Measurements from ENCODE around the gene TGFBR3L. TPM values are rescaled to one million over a fixed set of nuclear protein-coding genes. Genes with fewer than 3 reads are reported as not detected.
A peak's percentile ranks its signal among the peaks of the same experiment; 100 is the strongest.

Gene TGFBR3L
- total and polyA plus RNA-seq, 2 of the 8 experiments (the other 6 are each of a cell fraction or from before 2014, with no cell fraction given), result 3.1 to 3.7 TPM

GRCh38 chr19:7918615-7919421, 4.2 kb downstream of the TGFBR3L start:
- H3K27ac ChIP-seq (ENCODE audit: low read depth, low read length), result no peak overlapping the region
- no peak overlapping the region for H2BK5ac ChIP-seq (ENCODE audit: low read depth, low read length)
- peaks cover 21% of the 10 kb centered on the region for H3K23me2 ChIP-seq (ENCODE audit: low read depth, low read length)
- no peak overlapping the region for H3K9ac ChIP-seq (replicated peaks in 1 of 4; ENCODE audit: extremely low read depth in 1 of 4, low read depth in 3 of 4, low read length in 3 of 4)
- H4K5ac ChIP-seq (ENCODE audit: insufficient read length, low read depth, low read length), result no peak overlapping the region
- no peak overlapping the region for H4K91ac ChIP-seq (replicated peaks; ENCODE audit: insufficient read length, low read length)
- no peaks in the 10 kb centered on the region for H3K36me3 ChIP-seq (ENCODE audit: control insufficient read depth in 2 of 4, insufficient read depth in 4 of 4, low read length in 3 of 4)
- H3K23ac ChIP-seq (ENCODE audit: insufficient read length), result no peak overlapping the region
- no peak overlapping the region for H3K18ac ChIP-seq (ENCODE audit: extremely low read depth, low read length)
- FAIRE-seq (no peak), DNase-seq (ENCODE audit: low read depth in 1 of 2, low spot score in 2 of 2) (no peak)
- ChIA-PET POLR2A (ENCODE audit: partially characterized antibody) (interaction anchor here (0.8 to 10.6 kb wide), 12 partner anchors 8 to 62 kb away, joined by 3 to 106 read pairs (median 9); partner anchors contain the start of genes MAP2K7, PRR36 and TIMM44), CTCF (ENCODE audit: partially characterized antibody) (interaction anchor here (0.6 to 9.0 kb wide), 16 partner anchors 10 to 333 kb away, joined by 3 to 112 read pairs (median 6); partner anchors contain the start of genes MAP2K7, PRR36 and TIMM44)
- peaks cover 17 to 44% (median 39%) of the 10 kb centered on the region in 4 experiments; a peak in 6 of 7 replicates for H3K27me3 ChIP-seq (replicated peaks in 1 of 4; ENCODE audit: control insufficient read depth in 3 of 4, extremely low read depth in 1 of 4, insufficient read depth in 3 of 4, low read length in 3 of 4)
- H3K79me1 ChIP-seq (ENCODE audit: low read depth, low read length), result no peaks in the 10 kb centered on the region
- H4K20me1 ChIP-seq (replicated peaks in 1 of 2; ENCODE audit: control insufficient read depth in 1 of 2, insufficient read depth in 2 of 2, low read length in 2 of 2), result peaks cover 5 to 10% of the 10 kb centered on the region in 2 experiments
- no peak overlapping the region for H3K56ac ChIP-seq (replicated peaks; ENCODE audit: insufficient read length, low read depth, low read length)
- no peak overlapping the region for H2AFZ ChIP-seq (ENCODE audit: low read length)
- H3K4me2 ChIP-seq (ENCODE audit: insufficient read depth in 1 of 2, low read depth in 2 of 2, low read length in 2 of 2), result peak overlapping the region in 1 of 2 experiments; percentile 94; a peak in 1 of 4 replicates
- WGBS, 2 experiments (ENCODE audit: extremely low coverage in 1 of 2, insufficient coverage in 1 of 2, insufficient read length in 1 of 2, insufficient replicate concordance in 2 of 2, low coverage in 1 of 2, low lambda C conversion rate in 2 of 2, missing lambda C conversion rate in 1 of 2), result 91% methylated on average over 38 of the region's 42 CpGs; no CpG with 5 or more reads in 1 of the 2 experiments
- H2BK12ac ChIP-seq (ENCODE audit: low read depth, low read length), result 0 out of 2 replicates have a peak overlapping the region, but pooled peaks have one; percentile 60
- H2BK120ac ChIP-seq (replicated peaks; ENCODE audit: low read depth, low read length), result no peak overlapping the region
- H2BK20ac ChIP-seq (ENCODE audit: low read length), result no peak overlapping the region
- H3K4me1 ChIP-seq (replicated peaks in 1 of 4; ENCODE audit: control insufficient read depth in 3 of 4, insufficient read depth in 4 of 4, low read length in 3 of 4), result peaks cover 0 to 20% (median 12%) of the 10 kb centered on the region in 4 experiments; a peak in 5 of 7 replicates
- no peak overlapping the region for H3K14ac ChIP-seq (ENCODE audit: insufficient read length)
- TF ChIP-seq TEAD4 (IDR thresholded peaks at IDR 0.05; ENCODE audit: low read depth, low read length) (no peak), ASH2L (IDR thresholded peaks at IDR 0.05; ENCODE audit: low read length) (no peak), RXRA (IDR thresholded peaks at IDR 0.05; ENCODE audit: insufficient read depth, low read depth, low read length) (no peak), FOSL1 (IDR thresholded peaks at IDR 0.05; ENCODE audit: insufficient read depth, low read depth, low read length) (no peak), BACH1 (IDR thresholded peaks at IDR 0.05; ENCODE audit: low read length) (no peak), TAF1 (IDR thresholded peaks at IDR 0.05; ENCODE audit: low read depth, low read length) (no peak), NRF1 (IDR thresholded peaks at IDR 0.05; ENCODE audit: low read depth, low read length) (no peak)
- TF ChIP-seq, protein P1, sequence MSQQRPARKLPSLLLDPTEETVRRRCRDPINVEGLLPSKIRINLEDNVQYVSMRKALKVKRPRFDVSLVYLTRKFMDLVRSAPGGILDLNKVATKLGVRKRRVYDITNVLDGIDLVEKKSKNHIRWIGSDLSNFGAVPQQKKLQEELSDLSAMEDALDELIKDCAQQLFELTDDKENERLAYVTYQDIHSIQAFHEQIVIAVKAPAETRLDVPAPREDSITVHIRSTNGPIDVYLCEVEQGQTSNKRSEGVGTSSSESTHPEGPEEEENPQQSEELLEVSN (IDR thresholded peaks at IDR 0.05), result no peak
- H3K9me3 ChIP-seq (ENCODE audit: insufficient read depth in 2 of 2, low read depth in 1 of 2, low read length in 1 of 2), result no peaks in the 10 kb centered on the region
- H3K4me3 ChIP-seq (ENCODE audit: extremely low read depth in 1 of 4, insufficient read depth in 2 of 4, low read depth in 3 of 4, low read length in 4 of 4), result peak overlapping the region in 1 of 4 experiments; percentile 64; a peak in 1 of 8 replicates
- no peak overlapping the region for H3K4ac ChIP-seq (replicated peaks; ENCODE audit: insufficient read length, low read depth, low read length)
- H4K8ac ChIP-seq (ENCODE audit: extremely low read depth, insufficient read depth, low read length), result no peak overlapping the region
- H2BK15ac ChIP-seq (ENCODE audit: low read length), result no peak overlapping the region
- no peaks in the 10 kb centered on the region for H3K79me2 ChIP-seq (ENCODE audit: control insufficient read depth in 1 of 2, insufficient read depth in 2 of 2, low read length in 2 of 2)
- 0 out of 2 replicates have a peak overlapping the region, but pooled peaks have one; percentile 39 for H2AK5ac ChIP-seq (ENCODE audit: low read depth, low read length)

Measured in H1 (cell line).